Activated B cell treated with CpG ODN at 0.5 μM for 24 hours (primary cell): ENCODE measurements around the gene SLC25A29. TPM values are rescaled to one million over a fixed set of nuclear protein-coding genes. Genes with fewer than 3 reads are reported as not detected.

ENCODE experiments used
- ATAC-seq: fragments of 200-7000 bp; cut with Tn5 transposase; one replicate; pipeline ENCODE4 v1.10.0; 2021; ENCODE audit warnings: low read depth, mild to moderate bottlenecking, moderate library complexity
- CTCF ChIA-PET: fragments of 350-600 bp; sonication (Branson Sonifier 250); formaldehyde crosslinking; loops from one replicate; lab custom pipeline; 2021; ENCODE audit warnings: antibody characterized with exemption; lab: Charles Lee
- POLR2A ChIA-PET: fragments of 350-600 bp; sonication (Branson Sonifier 250); formaldehyde crosslinking; loops from one replicate; lab custom pipeline; 2021; ENCODE audit warnings: antibody characterized with exemption; lab: Charles Lee
- DNase-seq: peaks from one replicate; pipeline ENCODE4 v3.0.0; 2022
- H3K27ac Mint-ChIP-seq: one replicate; pipeline ENCODE4 v1.8.0; 2020; ENCODE audit warnings: mixed read lengths
- H3K27me3 Mint-ChIP-seq: one replicate; pipeline ENCODE4 v1.8.0; 2021; ENCODE audit warnings: mixed read lengths
- H3K36me3 Mint-ChIP-seq: one replicate; pipeline ENCODE4 v1.8.0; 2021; ENCODE audit warnings: low read depth, mixed read lengths
- H3K4me1 Mint-ChIP-seq: one replicate; pipeline ENCODE4 v1.8.0; 2021; ENCODE audit warnings: mixed read lengths
- H3K4me3 Mint-ChIP-seq: one replicate; pipeline ENCODE4 v1.8.0; 2020; ENCODE audit warnings: mild to moderate bottlenecking, mixed read lengths
- H3K9me3 Mint-ChIP-seq: one replicate; pipeline ENCODE4 v1.8.0; 2020; ENCODE audit warnings: mixed read lengths
- intact Hi-C: fragments of 100-400 bp; cut with micrococcal nuclease; formaldehyde crosslinking; loops from one replicate; pipeline ENCODE4 v1.15.1; 2024
- total RNA-seq: library from RNA; stranded (reverse); gene quantifications from 2 replicates; pipeline ENCODE4 v1.2.3, GENCODE V29; 2022
- TF ChIP-seq, protein P1 (sequence below): fragments of 200-600 bp; IDR thresholded peaks from one replicate; pipeline ENCODE4 v1.8.0; 2022; ENCODE audit warnings: antibody characterized with exemption, mild to moderate bottlenecking

Gene SLC25A29
- total RNA-seq, 1 donor from 2014 or later = 28.8 TPM

DNA sequence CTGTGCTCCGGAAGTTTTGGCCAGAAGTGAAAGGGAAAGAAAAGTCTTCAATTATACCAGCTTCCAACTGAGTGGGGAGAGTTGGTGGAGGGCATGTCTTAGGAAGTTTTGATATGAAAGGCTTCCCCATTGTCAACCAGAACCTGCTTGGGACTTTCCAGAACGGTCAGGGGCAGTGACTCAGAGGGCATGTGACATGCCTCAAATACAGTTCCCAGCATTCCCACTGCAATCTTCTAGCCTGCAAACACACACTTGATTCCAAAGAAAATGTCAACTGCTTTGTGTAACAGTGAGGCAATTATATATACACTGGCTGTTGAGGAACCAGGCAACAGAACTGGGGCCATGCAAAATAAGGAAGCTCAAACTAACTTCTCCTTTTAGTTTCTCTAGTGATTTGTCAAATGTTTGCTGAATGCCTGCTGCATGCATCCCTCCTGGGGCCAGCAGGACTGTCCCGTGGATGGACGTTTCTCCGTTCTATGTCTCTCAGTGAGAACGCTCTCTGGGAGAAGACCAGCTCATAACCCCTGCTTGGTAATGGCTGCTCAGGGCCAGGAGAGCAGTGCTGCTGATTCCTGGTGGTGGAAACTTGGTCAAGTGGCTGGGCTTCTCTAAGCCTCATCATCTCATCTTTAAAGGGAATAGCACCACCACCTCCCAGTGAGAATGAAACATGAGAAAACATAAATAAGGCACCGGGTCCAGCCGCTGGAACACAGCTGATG is 35.2 kb upstream of the SLC25A29 start:
- H3K4me3 Mint-ChIP-seq = peak overlapping the region; percentile 41
- H3K4me1 Mint-ChIP-seq = peaks cover 32% of the 10 kb centered on the region
- H3K27ac Mint-ChIP-seq = peak overlapping the region; percentile 92
- ChIA-PET CTCF (interaction anchor here (0.6 to 1.5 kb wide), 3 partner anchors 22 to 100 kb away, joined by 3 to 5 read pairs (median 4); no protein-coding TSS in a partner anchor), POLR2A (interaction anchor here (0.8 to 1.8 kb wide), 7 partner anchors 9 to 117 kb away, joined by 3 to 7 read pairs (median 4); a partner anchor contains a TSS)
- no peak for DNase-seq
- peaks cover 70% of the 10 kb centered on the region for H3K36me3 Mint-ChIP-seq
- no peaks in the 10 kb centered on the region for H3K27me3 Mint-ChIP-seq
- no peaks in the 10 kb centered on the region for H3K9me3 Mint-ChIP-seq
- peak; percentile 93 for ATAC-seq
- intact Hi-C loops = loop anchor here (1.0 kb wide), 5 partner anchors 23 to 101 kb away; partner anchors contain the start of genes SLC25A29 and WDR25
- TF ChIP-seq, protein P1, sequence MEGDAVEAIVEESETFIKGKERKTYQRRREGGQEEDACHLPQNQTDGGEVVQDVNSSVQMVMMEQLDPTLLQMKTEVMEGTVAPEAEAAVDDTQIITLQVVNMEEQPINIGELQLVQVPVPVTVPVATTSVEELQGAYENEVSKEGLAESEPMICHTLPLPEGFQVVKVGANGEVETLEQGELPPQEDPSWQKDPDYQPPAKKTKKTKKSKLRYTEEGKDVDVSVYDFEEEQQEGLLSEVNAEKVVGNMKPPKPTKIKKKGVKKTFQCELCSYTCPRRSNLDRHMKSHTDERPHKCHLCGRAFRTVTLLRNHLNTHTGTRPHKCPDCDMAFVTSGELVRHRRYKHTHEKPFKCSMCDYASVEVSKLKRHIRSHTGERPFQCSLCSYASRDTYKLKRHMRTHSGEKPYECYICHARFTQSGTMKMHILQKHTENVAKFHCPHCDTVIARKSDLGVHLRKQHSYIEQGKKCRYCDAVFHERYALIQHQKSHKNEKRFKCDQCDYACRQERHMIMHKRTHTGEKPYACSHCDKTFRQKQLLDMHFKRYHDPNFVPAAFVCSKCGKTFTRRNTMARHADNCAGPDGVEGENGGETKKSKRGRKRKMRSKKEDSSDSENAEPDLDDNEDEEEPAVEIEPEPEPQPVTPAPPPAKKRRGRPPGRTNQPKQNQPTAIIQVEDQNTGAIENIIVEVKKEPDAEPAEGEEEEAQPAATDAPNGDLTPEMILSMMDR = no peak

DNA sequence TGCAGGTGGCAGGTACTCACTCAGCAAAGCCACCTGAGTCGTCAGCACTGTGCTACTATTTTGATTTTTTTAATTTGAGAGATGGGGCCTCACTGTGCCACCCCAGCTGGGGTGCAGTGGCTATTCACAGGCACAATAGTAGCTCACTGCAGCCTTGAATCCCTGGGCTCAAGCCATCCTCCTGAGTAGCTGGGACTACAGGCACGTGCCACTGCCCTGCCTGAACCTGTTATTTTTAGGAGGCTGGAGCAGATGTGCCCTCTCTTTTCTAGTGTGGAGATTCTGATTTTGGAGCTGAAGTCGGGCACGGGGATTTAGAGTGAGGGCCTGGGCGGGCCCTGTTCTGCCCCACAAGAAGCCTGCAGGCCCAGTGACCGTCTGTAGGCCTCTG is 34.2 kb upstream of the SLC25A29 start:
- POLR2A ChIA-PET = interaction anchor here (0.8 to 1.8 kb wide), 2 partner anchors 35 to 116 kb away, joined by 6 to 7 read pairs; a partner anchor contains a TSS
- CTCF ChIA-PET = interaction anchor here (1.1 to 1.5 kb wide), 2 partner anchors 37 to 56 kb away, joined by 3 to 5 read pairs; no protein-coding TSS in a partner anchor
- H3K4me3 Mint-ChIP-seq = no peak overlapping the region
- intact Hi-C loops = no loop called here
- peaks cover 68% of the 10 kb centered on the region for H3K36me3 Mint-ChIP-seq
- H3K9me3 Mint-ChIP-seq = no peaks in the 10 kb centered on the region
- H3K27ac Mint-ChIP-seq = peak overlapping the region; percentile 92
- H3K27me3 Mint-ChIP-seq = no peaks in the 10 kb centered on the region
- TF ChIP-seq, protein P1 = no peak
- no peak for ATAC-seq
- peaks cover 32% of the 10 kb centered on the region for H3K4me1 Mint-ChIP-seq
- no peak for DNase-seq

DNA sequence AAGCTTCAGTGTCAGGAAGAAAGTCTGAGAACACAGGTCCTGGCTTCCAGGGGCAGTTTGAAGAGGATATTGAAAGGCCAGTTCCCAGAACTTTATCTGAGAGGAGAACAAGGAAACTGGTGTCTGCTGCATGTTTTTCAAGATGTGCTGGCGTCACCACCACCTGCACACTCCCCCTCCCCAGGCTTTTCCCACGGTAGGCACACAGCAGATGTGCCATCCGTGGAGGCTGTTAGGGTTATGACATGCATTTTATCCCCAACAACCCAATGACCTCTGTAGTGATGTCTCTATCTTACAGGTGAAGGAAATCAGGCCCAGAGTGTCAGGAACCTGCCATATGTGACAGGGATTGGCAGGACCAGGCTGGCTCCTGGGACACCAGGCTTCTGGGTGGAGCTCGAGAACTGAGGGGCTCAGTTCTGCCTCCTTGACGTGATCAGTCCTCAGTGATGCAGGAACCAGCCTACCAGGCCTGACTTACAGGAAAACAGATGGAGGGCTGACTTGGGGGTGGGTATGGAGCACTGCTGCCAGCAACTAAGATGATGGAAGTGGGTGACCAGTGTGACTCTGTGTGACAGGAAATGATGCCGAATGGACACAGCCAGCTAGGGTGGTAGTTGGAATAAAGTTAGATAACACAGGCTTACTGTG is 33.6 kb upstream of the SLC25A29 start:
- no peak for DNase-seq
- H3K27me3 Mint-ChIP-seq = no peaks in the 10 kb centered on the region
- peaks cover 32% of the 10 kb centered on the region for H3K4me1 Mint-ChIP-seq
- H3K4me3 Mint-ChIP-seq = no peak overlapping the region
- POLR2A ChIA-PET = no interaction called here
- CTCF ChIA-PET = interaction anchor here (1.1 kb wide), 1 partner anchor 55 kb away, joined by 3 read pairs; no protein-coding TSS in a partner anchor
- ATAC-seq = no peak
- H3K27ac Mint-ChIP-seq = peak overlapping the region; percentile 92
- intact Hi-C loops = no loop called here
- TF ChIP-seq, protein P1 = no peak
- H3K9me3 Mint-ChIP-seq = no peaks in the 10 kb centered on the region
- peaks cover 70% of the 10 kb centered on the region for H3K36me3 Mint-ChIP-seq

DNA sequence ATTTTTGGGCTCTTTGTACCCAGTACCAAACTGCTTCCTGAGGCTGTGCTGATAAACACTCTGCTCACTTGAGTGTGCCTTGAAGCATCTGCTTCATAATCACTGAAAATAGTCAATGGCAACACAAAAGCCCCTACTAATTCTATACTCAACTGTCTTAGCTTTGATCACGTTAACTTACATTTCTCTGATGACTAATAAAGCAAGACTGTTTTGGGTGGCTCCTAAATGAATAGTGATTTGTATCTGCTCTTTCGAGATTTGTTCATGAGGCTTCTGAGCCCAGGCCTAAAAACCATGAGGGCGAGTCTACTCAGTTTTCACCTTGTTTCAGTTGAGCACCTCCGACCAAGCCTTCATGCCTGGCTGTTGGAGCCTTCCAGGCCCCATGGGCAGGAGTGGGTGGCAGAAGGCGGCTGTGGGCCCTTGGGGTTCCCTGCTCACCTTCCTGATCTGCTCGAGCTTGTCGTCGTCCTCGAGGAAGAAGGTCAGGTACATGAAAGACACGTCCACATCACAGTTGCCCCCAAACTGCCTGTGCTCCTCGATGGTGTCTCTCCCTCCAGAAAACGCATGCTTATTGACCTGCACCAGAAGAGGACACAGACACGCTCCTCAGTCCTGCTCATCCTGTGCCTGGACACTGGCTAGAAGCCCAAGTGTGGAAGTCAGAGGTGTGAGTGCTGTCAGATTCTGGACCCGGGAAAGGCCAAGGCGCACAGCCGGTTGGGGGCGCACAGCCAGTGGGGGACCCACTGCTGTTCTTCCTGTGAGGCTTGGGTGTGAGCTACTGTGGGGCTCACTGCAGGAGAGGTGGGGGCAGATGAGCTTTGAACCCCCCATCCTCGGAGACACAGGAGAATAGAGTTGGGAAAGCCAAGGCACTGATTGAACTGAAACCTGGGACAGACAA is 30.6 kb upstream of the SLC25A29 start:
- DNase-seq = no peak
- no peak for ATAC-seq
- POLR2A ChIA-PET = no interaction called here
- H3K9me3 Mint-ChIP-seq = no peaks in the 10 kb centered on the region
- CTCF ChIA-PET = interaction anchor here (0.6 kb wide), 1 partner anchor 831 kb away, joined by 3 read pairs; no protein-coding TSS in a partner anchor
- H3K27ac Mint-ChIP-seq = no peak overlapping the region
- H3K27me3 Mint-ChIP-seq = no peaks in the 10 kb centered on the region
- no peak overlapping the region for H3K4me3 Mint-ChIP-seq
- TF ChIP-seq, protein P1 = no peak
- H3K4me1 Mint-ChIP-seq = peaks cover 34% of the 10 kb centered on the region
- H3K36me3 Mint-ChIP-seq = peaks cover 64% of the 10 kb centered on the region
- intact Hi-C loops = no loop called here
